SK-N-SH (cell line): ENCODE measurements around the gene XCL1. TPM values are rescaled to one million over a fixed set of nuclear protein-coding genes. Genes with fewer than 3 reads are reported as not detected.

Source experiments
- CTCF ChIA-PET: fragments of 300-600, 350-600 bp; formaldehyde crosslinking; extraction: SDS; loops from one replicate; lab custom pipeline; 2021; lab: Yijun Ruan, JAX
- POLR2A ChIA-PET: fragments of 350-600 bp; sonication (Branson Sonifier 250); formaldehyde crosslinking; extraction: SDS; loops from one replicate; lab custom pipeline; 2020; ENCODE audit warnings: antibody characterized with exemption, inconsistent platforms; lab: Yijun Ruan, JAX
- DNase-seq: peaks from one replicate; pipeline ENCODE4 v3.0.0; 2012
- H2AFZ ChIP-seq: fragments of 200-600 bp; sonication (generic); 2 replicates; pipeline ENCODE4 v1.8.1; 2016; ENCODE audit warnings: antibody characterized with exemption, mild to moderate bottlenecking, low read depth
- H3F3A ChIP-seq: fragments of 200-600 bp; sonication (generic); replicated peaks from 2 replicates; pipeline ENCODE3; 2016; ENCODE audit warnings: antibody characterized with exemption, mild to moderate bottlenecking; ENCODE audit not compliant: insufficient read depth
- H3K27ac ChIP-seq, 2 experiments: fragments of 200-500 bp in 1 of 2; fragments of 200-600 bp in 1 of 2; sonication (Bioruptor generic) in 1 of 2; sonication (generic), shearing (Covaris generic) in 1 of 2; 2 replicates each; pipeline versions ENCODE4 v1.5.1 to v1.6.1; 2014 to 2016; ENCODE audit warnings: low read depth in 2 of 2, inconsistent platforms in 1 of 2, low read length in 1 of 2, mild to moderate bottlenecking in 1 of 2, mixed read lengths in 1 of 2
- H3K27me3 ChIP-seq: fragments of 200-600 bp; sonication (generic), shearing (Covaris generic); 2 replicates; pipeline ENCODE4 v1.6.1; 2016; ENCODE audit warnings: mixed run types; ENCODE audit not compliant: insufficient read depth
- H3K36me3 ChIP-seq, 2 experiments: fragments of 200-500 bp in 1 of 2; fragments of 200-600 bp in 1 of 2; sonication (Bioruptor generic) in 1 of 2; sonication (generic) in 1 of 2; replicated peaks in 1 of 2; 2 replicates each; pipeline versions ENCODE3 to v1.5.1; 2014 to 2016; ENCODE audit warnings: low read length in 1 of 2, mild to moderate bottlenecking in 1 of 2; ENCODE audit not compliant: insufficient read depth in 2 of 2, control insufficient read depth in 1 of 2
- H3K4me1 ChIP-seq, 2 experiments: fragments of 200-500 bp in 1 of 2; fragments of 200-600 bp in 1 of 2; sonication (Bioruptor generic) in 1 of 2; sonication (generic), shearing (Covaris generic) in 1 of 2; 2 replicates each; pipeline versions ENCODE4 v1.5.1 to v1.6.1; 2014 to 2016; ENCODE audit warnings: low read depth in 1 of 2, low read length in 1 of 2, mixed run types in 1 of 2; ENCODE audit not compliant: insufficient read depth in 2 of 2, control insufficient read depth in 1 of 2
- H3K4me2 ChIP-seq: fragments of 200-600 bp; sonication (generic), shearing (Covaris generic); 2 replicates; pipeline ENCODE4 v1.6.1; 2017; ENCODE audit warnings: mixed run types
- H3K4me3 ChIP-seq, 2 experiments: fragments of 200-500 bp in 1 of 2; fragments of 200-600 bp in 1 of 2; sonication (Bioruptor generic) in 1 of 2; sonication (generic), shearing (Covaris generic) in 1 of 2; 2 replicates each; pipeline versions ENCODE4 v1.5.1 to v1.8.1; 2014 to 2016; ENCODE audit warnings: low read depth in 2 of 2, inconsistent platforms in 1 of 2, low read length in 1 of 2, mild to moderate bottlenecking in 1 of 2, mixed read lengths in 1 of 2, moderate library complexity in 1 of 2
- H3K79me2 ChIP-seq: fragments of 200-600 bp; sonication (generic); 2 replicates; pipeline ENCODE4 v1.8.1; 2017; ENCODE audit warnings: mild to moderate bottlenecking; ENCODE audit not compliant: insufficient read depth
- H3K9ac ChIP-seq: fragments of 200-600 bp; sonication (generic); 2 replicates; pipeline ENCODE4 v1.6.1; 2017; ENCODE audit warnings: mixed run types
- H3K9me2 ChIP-seq: fragments of 200-600 bp; sonication (generic); 2 replicates; pipeline ENCODE4 v1.6.1; 2017; ENCODE audit warnings: mixed run types
- H3K9me3 ChIP-seq: fragments of 200-600 bp; sonication (generic); 2 replicates; pipeline ENCODE4 v1.6.1; 2017; ENCODE audit warnings: mixed run types, mild to moderate bottlenecking, moderate library complexity
- H4K20me1 ChIP-seq: fragments of 200-600 bp; sonication (generic); 2 replicates; pipeline ENCODE4 v1.6.1; 2017; ENCODE audit warnings: mild to moderate bottlenecking, mixed run types; ENCODE audit not compliant: insufficient read depth
- CHD2 ChIP-seq: fragments of 150-350 bp; IDR thresholded peaks from 2 replicates; pipeline ENCODE4 v1.6.1; 2018; ENCODE audit warnings: low read length; ENCODE audit not compliant: partially characterized antibody
- ELF1 ChIP-seq: IDR thresholded peaks from 2 replicates; pipeline ENCODE4 v1.4.0; 2012
- EP300 ChIP-seq, 2 experiments: IDR thresholded peaks; 2 replicates each; pipeline versions ENCODE4 v1.4.0 to v1.6.1; 2012; ENCODE audit warnings: borderline replicate concordance in 1 of 2, low read depth in 1 of 2, low read length in 1 of 2
- FOSL2 ChIP-seq: IDR thresholded peaks from 2 replicates; pipeline ENCODE4 v1.4.0; 2012; ENCODE audit warnings: low read depth, mild to moderate bottlenecking, moderate library complexity, borderline replicate concordance
- FOXM1 ChIP-seq: IDR thresholded peaks from 2 replicates; pipeline ENCODE4 v1.4.0; 2012; ENCODE audit warnings: low read depth, mild to moderate bottlenecking
- GABPA ChIP-seq: IDR thresholded peaks from 2 replicates; pipeline ENCODE4 v1.4.0; 2012; ENCODE audit warnings: low read depth, mild to moderate bottlenecking
- GATA2 ChIP-seq: sonication (generic); formaldehyde crosslinking; IDR thresholded peaks from 2 replicates; pipeline ENCODE4 v1.5.0; 2020; ENCODE audit warnings: mild to moderate bottlenecking, missing genetic modification reagents
- JUND ChIP-seq: IDR thresholded peaks from 2 replicates; pipeline ENCODE4 v1.4.0; 2012
- MAX ChIP-seq: IDR thresholded peaks from 2 replicates; pipeline ENCODE4 v1.4.0; 2012; ENCODE audit warnings: low read depth
- MEF2A ChIP-seq: IDR thresholded peaks from 2 replicates; pipeline ENCODE4 v1.4.0; 2012; ENCODE audit warnings: low read depth, borderline replicate concordance
- MXI1 ChIP-seq: IDR thresholded peaks from 2 replicates; pipeline ENCODE4 v1.6.1; 2012; ENCODE audit warnings: mild to moderate bottlenecking, low read depth, low read length, improper control_type of control experiment
- NRF1 ChIP-seq: IDR thresholded peaks from 2 replicates; pipeline ENCODE4 v1.6.1; 2012; ENCODE audit warnings: low read depth, mild to moderate bottlenecking, low read length
- PBX3 ChIP-seq: IDR thresholded peaks from 2 replicates; pipeline ENCODE4; 2012
- POLR2AphosphoS5 ChIP-seq: IDR thresholded peaks from 2 replicates; pipeline ENCODE4 v1.6.1; 2012; ENCODE audit warnings: low read depth, low read length
- RAD21 ChIP-seq: IDR thresholded peaks from 2 replicates; pipeline ENCODE4 v1.6.1; 2012; ENCODE audit warnings: mild to moderate bottlenecking, low read length
- RCOR1 ChIP-seq: fragments of 150-350 bp; IDR thresholded peaks from 2 replicates; pipeline ENCODE4 v1.6.1; 2017; ENCODE audit warnings: antibody characterized with exemption, low read length
- REST ChIP-seq: IDR thresholded peaks from 2 replicates; pipeline ENCODE4 v1.6.1; 2012; ENCODE audit warnings: mild to moderate bottlenecking, low read depth, low read length, moderate library complexity
- RXRA ChIP-seq: IDR thresholded peaks from 2 replicates; pipeline ENCODE4 v1.4.0; 2012; ENCODE audit warnings: low read depth, mild to moderate bottlenecking, borderline replicate concordance
- SIN3A ChIP-seq: IDR thresholded peaks from 2 replicates; pipeline ENCODE4 v1.6.1; 2012; ENCODE audit warnings: low read depth, mild to moderate bottlenecking, low read length, moderate library complexity, borderline replicate concordance
- TAF1 ChIP-seq: IDR thresholded peaks from 2 replicates; pipeline ENCODE4 v1.6.1; 2012; ENCODE audit warnings: low read depth, mild to moderate bottlenecking, low read length, moderate library complexity, borderline replicate concordance
- TCF12 ChIP-seq: IDR thresholded peaks from 2 replicates; pipeline ENCODE4 v1.4.0; 2012
- TEAD4 ChIP-seq: IDR thresholded peaks from 2 replicates; pipeline ENCODE4 v1.4.0; 2012; ENCODE audit warnings: mild to moderate bottlenecking, borderline replicate concordance; ENCODE audit not compliant: insufficient read depth
- USF1 ChIP-seq: IDR thresholded peaks from 2 replicates; pipeline ENCODE4 v1.4.0; 2012; ENCODE audit warnings: low read depth, borderline replicate concordance
- USF2 ChIP-seq: fragments of 150-350 bp; IDR thresholded peaks from 2 replicates; pipeline ENCODE4 v1.6.1; 2017; ENCODE audit warnings: antibody characterized with exemption, low read length, low read depth, borderline replicate concordance
- YY1 ChIP-seq: IDR thresholded peaks from 2 replicates; pipeline ENCODE4 v1.4.0; 2012; ENCODE audit warnings: low read depth, mild to moderate bottlenecking
- ZBTB33 ChIP-seq: IDR thresholded peaks from 2 replicates; pipeline ENCODE4 v1.4.0; 2012; ENCODE audit warnings: low read depth, borderline replicate concordance
- WGBS: methylation state at CpG from one replicate; pipeline ENCODE4 v1.1.6; 2017; ENCODE audit warnings: low lambda C conversion rate; 5-methylcytosine and 5-hydroxymethylcytosine counted together
- polyA plus RNA-seq, 3 experiments: library from polyadenylated mRNA; depleted of rRNA; stranded (reverse); fragments of >200 nt; gene quantifications; 2 replicates each; pipeline ENCODE4 v1.2.3, GENCODE V29; 2012

The XCL1 gene
- polyA plus RNA-seq, 1 of the 3 experiments (the other 2 are of a cell fraction): not detected

- no peak overlapping the region for H3K4me3 ChIP-seq
- TF ChIP-seq REST (no peak), GATA2 (CRISPR knock-in tag) (no peak), ELF1 (no peak), RCOR1 (no peak), TEAD4 (0 out of 2 replicates have a peak, but pooled peaks have one; percentile 33), TCF12 (peak; percentile 85), FOXM1 (0 out of 2 replicates have a peak, but pooled peaks have one; percentile 37), RAD21 (peak; percentile 18), PBX3 (peak; percentile 82), SIN3A (0 out of 2 replicates have a peak, but pooled peaks have one; percentile 42), USF1 (no peak), MXI1 (0 out of 2 replicates have a peak, but pooled peaks have one; percentile 28), RXRA (peak; percentile 58), FOSL2 (no peak), YY1 (no peak), TAF1 (no peak), CHD2 (no peak), ZBTB33 (no peak), MEF2A (peak; percentile 96), MAX (no peak; the same call in 1 of the 2 replicates), POLR2AphosphoS5 (no peak), NRF1 (no peak), JUND (peak; percentile 34), USF2 (no peak), GABPA (no peak), EP300 (IDR thresholded peaks at IDR 0.05; ENCODE audit: borderline replicate concordance in 1 of 2, low read depth in 1 of 2, low read length in 1 of 2) (peak; percentile 66 to 81; a peak in 3 of 4 replicates)
Observed at GRCh38 chr1:168613691-168614231, 37.4 kb downstream of the XCL1 start.

More at GRCh38 chr1:168613691-168614231, 37.4 kb downstream of the XCL1 start:
- no peaks in the 10 kb centered on the region for H3K9me2 ChIP-seq
- H4K20me1 ChIP-seq: no peaks in the 10 kb centered on the region
- peak overlapping the region; percentile 39; the same call in 1 of the 2 replicates for H3K4me2 ChIP-seq
- DNase-seq: peak; percentile 55
- peak overlapping the region; percentile 68; the same call in 1 of the 2 replicates for H2AFZ ChIP-seq
- 28% methylated on average over 8 of the region's 8 CpGs for whole genome bisulfite sequencing
- no peaks in the 10 kb centered on the region for H3K36me3 ChIP-seq
- H3K4me1 ChIP-seq: peaks cover 12 to 40% of the 10 kb centered on the region in 2 experiments
- H3K9me3 ChIP-seq: no peaks in the 10 kb centered on the region
- ChIA-PET POLR2A (interaction anchor here (0.6 kb wide), 2 partner anchors 95 to 112 kb away, joined by 3 to 5 read pairs; no protein-coding TSS in a partner anchor), CTCF (interaction anchor here (0.8 to 4.6 kb wide), 4 partner anchors 10 to 734 kb away, joined by 3 to 34 read pairs (median 7); no protein-coding TSS in a partner anchor)
- H3K27ac ChIP-seq: peak overlapping the region; percentile 68 to 95; a peak in 3 of 4 replicates
- H3K27me3 ChIP-seq: no peaks in the 10 kb centered on the region
- no peak overlapping the region for H3K9ac ChIP-seq
- H3K79me2 ChIP-seq: no peaks in the 10 kb centered on the region
- H3F3A ChIP-seq: no peaks in the 10 kb centered on the region
